Ovary (tissue), 3 donors: ENCODE measurements around the gene SLC22A12.

Experiments used
- CTCF ChIP-seq, 3 donors: fragments of 450-650 bp in 2 of 3; fragments of 200-600 bp in 1 of 3; IDR thresholded peaks; one replicate each; pipeline versions ENCODE4 v1.5.1 to v1.8.0; 2016 to 2022; ENCODE audit warnings: antibody characterized with exemption in 3 of 3, mild to moderate bottlenecking in 1 of 3
- EP300 ChIP-seq: sonication (generic); formaldehyde crosslinking; IDR thresholded peaks from one replicate; pipeline ENCODE4 v1.6.1; 2017; ENCODE audit warnings: antibody characterized with exemption
- POLR2A ChIP-seq: fragments of 450-650 bp; IDR thresholded peaks from one replicate; pipeline ENCODE4 v1.6.1; 2017; ENCODE audit warnings: antibody characterized with exemption, mild to moderate bottlenecking, moderate library complexity
- donor health status: DM: no; HTN: no; CAD: no.

GRCh38 chr11:64627371-64627770 lies 36.4 kb downstream of the SLC22A12 start:
- TF ChIP-seq CTCF (IDR thresholded peaks at IDR 0.05), result no peak
- TF ChIP-seq POLR2A, result no peak
- TF ChIP-seq EP300, result no peak
